DMS114 treated with DMSO at 0.1 percent for 48 hours (cell line): ENCODE data around the gene MAP4K4.
"Not testable (repeated sequence)": the region's sequence is repeated elsewhere in the genome, so short reads cannot be mapped to it uniquely, and the experiment has no call there.

ENCODE experiments used
- DNase-seq: peaks from one replicate; lab custom pipeline; 2025; ENCODE audit not compliant: unreplicated experiment; lab: John Stamatoyannopoulos, UW

MAP4K4 gene

DNA sequence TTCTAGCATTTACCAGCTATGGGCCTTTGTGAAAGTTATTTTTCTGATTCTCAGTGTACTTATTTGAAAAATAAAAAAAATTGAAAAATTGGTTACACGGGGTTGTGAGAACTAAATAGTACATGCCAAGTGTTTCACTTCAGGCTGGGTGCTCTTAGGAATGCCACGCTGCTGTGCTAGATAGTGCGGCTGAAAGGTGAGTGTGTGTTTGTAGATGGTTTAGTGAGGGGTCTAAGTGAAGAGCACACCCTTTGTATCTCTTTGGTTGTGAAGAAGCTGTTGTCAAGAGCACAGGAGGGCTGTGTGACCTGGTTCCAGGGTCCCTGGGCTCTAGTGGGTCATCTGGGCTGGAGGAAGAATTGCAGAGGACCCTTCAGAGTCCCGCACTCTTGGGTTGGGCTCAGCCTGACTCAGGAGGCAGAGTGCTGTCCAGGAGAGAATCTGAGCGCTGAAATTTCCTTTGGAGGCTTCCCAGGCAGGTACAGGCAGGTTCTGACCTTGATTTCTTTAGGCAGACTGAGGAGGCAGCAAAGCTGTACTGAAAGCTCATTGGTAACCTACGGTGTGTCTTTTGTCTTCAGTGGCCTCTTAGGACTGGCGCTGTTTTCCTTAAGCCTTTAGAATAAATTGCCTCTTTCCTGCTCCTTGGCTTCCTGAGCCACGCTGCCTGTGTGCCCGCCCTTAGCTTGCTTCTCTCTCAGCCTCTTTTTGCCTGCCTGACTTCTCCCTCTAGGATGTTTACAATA, 44.4 kb downstream of the MAP4K4 start:
- no peak for DNase-seq

DNA sequence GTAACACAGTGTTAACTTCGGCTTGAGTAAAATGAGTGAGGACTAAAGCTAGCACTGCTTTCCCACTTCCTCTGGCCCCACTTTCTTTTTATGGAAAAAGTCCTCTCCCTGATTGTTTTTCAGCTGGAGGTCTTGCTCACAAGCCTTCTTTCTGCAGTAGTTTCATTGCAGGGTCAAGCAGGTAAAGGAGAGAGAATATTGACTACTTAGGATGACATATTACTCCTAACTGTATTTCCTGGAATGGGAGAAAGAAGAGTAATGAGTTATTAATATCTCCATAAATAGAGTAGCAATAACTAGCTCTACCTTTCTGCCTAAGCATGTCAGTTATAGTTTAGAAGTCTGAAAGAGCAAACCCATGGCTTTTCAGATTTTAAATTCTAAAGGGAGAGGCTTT, 45.0 kb downstream of the MAP4K4 start:
- no peak for DNase-seq

DNA sequence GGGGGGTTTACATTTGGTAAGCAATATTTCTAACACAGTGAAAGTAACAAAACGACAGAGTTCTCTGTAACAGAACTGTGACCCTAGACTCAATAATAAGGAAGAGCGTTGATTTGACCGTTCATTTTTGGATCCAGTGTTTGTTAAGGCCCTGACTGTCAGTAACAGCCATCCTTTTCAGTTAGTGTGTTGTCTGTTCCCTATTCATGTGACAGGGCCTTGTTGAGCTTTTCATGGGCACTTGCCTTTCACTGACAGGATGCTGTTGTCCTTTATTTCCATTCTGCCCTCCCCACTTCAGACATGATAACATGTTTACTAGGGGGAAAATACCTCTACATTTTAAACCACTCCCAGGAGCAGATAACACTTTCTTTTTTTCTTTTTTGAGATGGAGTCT, 45.8 kb downstream of the MAP4K4 start:
- no peak for DNase-seq

DNA sequence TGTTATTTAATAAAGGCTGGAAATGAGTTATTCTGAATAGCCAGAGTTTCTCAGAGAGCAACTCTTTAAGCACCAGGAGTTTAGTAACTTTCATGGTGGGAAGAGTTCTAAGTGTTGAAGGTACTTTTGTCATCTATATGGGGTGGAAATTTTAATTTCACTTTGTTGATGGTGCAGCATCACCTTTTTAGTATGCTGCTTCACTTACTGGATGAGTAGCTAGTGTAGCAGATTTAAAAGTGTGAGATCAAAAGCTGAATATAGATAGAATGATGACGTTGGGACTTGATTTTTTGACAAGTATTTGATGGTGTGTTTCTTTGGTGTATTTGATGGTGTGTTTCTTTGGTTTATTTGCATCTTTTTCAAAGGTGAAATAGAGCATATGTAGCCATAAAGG, 47.3 kb downstream of the MAP4K4 start:
- DNase-seq = no peak

DNA sequence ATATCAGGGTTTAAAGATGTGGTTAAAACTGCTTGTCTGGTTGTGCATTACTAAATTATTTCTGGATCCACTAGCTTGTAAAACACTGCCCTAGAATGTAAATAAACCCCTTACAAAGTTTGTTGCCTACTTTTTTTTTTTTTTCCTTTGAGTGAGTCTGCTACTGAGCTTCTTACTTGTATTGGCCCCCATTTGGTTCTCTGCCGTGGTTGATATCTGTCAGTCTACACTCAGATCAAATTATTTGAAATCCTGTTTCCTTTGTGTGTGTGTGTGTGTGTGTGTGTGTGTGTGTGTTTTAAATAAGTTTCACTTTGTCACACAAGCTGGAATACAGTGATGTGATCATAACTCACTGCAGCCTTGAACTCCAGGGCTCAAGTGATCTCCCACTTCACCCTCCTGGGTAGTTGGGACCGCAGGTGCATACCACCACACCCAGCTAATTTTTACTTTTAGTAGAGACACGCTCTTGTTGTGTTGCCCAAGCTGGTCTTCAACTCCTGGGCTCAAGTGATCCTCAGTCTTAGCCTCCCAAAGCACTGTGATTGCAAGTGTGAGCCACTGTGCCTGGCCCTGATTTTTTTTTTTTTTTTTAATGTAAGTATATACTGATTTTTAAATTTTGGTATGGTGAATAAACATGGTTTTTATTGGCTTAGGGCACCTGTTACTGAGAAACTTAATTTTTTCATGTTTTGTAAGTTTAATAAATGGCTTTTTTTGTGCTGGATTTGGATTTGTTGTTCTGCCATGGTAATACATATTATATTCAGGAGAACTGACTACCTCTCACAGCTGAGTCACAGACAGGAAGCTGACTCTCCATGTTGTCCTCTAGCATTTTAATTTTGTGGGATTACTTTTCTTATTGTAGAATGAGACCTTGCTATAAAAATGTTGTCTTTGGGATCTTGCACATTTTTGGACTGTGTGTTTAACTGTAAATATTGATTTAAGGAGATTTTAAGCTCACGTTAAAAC, 48.5 kb downstream of the MAP4K4 start:
- DNase-seq = no peak

DNA sequence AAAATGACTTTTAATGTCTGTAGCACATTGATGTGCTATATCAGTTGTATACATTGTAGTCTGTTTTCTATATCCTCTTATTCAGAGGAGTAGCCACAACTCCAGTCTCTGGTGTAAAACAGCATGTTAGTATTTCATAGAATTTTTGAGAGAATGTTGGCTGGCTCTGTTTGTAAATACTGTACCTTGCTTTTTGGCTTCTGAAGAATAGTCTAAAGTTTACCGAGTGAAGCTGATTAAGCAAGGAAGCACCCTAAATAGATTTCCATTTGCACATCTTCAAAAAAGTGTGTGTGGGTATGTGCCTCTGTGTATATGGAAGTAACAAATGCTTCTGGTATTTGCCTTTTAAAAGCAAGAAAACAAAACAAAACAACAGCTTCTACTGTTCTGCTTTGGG, 50.5 kb downstream of the MAP4K4 start:
- DNase-seq = no peak

DNA sequence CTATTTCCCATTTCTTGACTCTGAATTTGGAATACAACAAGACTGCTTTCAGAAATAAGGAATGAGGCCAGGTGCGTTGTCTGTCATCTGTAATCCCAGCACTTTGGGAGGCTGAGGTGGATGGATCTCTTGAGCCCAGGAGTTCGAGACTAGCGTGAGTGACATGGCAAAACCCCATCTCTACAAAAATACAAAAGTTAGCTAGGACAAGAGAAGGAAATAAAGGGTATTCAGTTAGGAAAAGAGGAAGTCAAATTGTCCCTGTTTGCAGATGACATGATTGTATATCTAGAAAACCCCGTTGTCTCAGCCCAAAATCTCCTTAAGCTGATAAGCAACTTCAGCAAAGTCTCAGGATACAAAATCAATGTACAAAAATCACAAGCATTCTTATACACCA, 51.0 kb downstream of the MAP4K4 start:
- DNase-seq = not testable (repeated sequence)

DNA sequence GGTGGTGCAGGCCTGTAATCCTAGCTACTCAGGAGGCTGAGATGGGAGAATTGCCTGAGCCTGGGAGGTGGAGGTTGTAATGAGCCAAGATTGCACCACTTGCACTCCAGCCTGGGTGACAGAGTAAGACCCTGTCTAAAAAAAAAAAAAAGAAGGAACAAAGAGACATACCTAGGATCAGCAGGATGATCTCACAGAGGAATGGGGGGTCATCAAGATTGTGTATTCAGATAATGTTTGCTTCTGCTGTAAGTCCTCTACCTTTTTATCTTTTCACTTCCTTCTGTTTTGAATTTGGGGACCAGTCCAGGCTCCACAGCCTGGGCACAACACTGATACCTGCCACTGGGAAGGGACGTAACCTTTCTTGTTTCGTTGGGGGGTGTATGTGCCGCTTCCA, 53.2 kb downstream of the MAP4K4 start:
- DNase-seq = no peak

DNA sequence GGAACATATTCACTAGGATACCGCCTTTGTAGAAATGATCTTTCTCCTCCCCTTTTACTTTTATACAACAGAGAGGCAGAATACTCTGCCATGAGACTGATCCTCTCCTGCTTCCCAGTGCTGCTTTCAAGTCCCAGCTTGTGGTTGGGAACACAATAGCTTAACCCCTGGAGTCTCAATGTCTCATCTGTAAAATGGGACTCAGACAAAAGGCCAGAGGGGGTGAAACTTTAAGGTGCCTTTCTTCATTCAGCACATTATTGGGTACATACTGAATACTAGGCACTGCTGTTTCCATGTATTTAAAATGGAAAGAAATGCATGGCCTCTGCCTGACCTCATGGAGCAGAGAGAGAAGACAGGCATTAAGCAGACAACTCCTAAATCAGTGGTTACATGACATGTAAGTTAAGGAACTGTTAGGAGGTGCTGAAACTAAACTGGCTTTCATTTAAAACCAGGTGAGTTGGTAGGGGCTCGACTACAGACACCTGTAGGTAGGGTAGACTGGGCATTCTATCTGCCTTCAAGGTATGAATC, 53.8 kb downstream of the MAP4K4 start:
- DNase-seq = no peak

DNA sequence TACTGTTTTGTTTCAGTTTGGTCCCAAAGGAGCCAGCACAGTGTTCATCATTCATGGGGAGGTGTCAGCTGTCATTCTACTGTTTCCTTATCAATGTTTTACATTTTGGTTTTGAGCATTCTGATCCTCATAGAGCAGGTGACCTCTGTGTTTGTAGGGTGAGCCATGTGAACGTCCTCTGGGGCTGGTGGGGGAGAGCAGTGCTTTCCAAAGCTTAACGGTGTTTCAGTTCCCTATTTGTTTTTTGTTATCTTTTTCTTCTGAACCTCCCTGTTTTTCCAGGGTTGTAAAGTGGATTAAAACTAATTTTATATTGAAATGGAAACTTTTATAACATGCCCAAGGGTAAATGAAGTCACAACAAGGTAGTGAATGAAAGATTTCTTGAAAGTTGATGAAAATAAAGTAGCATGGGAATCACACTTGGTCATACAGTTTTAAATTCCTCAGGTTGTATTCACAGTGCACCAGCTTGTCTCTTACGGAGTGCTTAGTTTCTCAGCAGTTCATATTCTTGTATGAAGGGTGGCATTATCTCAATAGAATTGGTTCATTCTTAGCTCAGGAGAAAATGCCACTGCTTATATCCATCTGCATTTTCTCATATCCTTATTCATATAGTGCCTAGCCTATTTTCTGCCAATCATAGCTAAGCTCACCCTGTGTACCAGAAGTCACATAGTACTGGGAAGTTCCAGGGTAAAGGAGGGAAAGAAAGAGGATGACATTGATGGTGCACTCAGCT, 54.5 kb downstream of the MAP4K4 start:
- DNase-seq = no peak

DNA sequence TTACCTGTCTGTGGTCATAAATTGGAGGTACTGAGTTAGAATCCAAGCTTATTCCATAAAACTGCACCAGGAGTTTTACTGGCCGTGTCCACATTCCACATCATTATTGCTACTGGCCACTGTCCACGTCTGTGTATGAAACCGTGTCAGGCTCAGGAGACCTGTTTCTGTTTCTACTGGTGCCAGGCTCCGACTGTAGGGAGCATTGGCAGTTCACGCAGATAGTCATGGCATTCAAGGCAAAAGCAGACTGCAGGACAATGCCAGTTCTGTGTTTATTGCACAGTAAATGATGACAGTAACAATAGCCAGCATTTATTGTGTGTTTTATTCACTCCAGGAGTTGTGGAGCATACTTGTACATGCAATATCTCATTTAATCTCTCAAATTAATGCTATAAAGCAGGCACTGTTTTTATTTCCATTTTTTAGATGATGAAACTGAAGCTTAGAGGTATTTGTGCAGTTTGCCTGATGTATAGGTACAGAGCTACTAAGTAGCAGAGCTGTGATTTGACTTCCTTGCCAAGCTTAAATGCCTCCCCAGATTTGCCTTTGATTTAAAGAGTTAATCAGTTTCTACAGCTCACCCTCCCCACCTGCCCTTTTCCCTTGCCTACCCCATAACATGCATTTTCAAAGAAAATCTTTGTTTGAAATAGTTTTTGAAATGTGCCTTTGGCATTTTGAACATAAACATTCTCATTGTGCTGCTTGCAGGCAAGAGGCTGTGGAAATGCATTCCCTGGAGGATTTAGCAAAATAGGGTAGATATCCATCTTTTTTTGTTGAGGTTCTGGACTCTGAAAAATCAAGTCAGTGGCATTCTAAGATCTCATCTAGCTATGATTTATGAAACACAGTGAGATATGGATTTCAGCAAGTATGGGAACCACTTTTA, 55.5 kb downstream of the MAP4K4 start:
- DNase-seq = no peak

DNA sequence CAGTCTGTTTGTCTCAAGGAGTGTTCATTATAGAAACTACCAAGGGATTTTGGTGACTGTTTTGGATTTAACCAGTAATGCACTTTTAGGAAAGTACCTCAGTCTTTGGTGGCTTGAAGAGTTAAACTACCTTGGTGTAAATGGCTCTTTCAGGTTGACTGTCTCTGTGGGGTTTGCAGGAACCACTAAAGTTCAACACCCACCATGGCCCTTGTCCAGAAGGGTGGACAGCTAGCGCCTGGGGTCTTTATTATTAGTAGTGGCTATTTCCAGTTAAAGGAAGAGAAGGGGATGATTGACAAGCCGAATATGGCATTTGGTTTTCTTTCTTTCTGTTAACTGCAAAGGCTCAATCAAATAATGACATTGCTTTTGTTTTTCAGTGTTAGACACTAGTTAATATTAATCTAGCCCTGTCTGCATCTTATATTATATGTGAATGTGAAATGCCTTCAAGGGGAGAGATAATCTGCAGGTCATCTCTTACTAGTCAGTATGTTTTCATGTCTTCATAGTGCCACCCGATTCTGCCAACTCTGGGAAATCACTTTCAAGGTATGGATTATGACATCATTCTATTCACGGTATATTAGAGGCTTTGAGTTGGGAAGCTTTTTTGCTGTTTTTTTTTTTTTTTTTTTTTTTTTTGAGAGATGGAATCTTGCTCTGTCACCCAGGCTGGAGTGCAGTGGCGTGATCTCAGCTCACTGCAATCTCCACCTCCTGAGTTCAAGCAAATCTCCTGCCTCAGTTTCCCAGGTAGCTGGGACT, 56.4 kb downstream of the MAP4K4 start:
- no peak for DNase-seq

DNA sequence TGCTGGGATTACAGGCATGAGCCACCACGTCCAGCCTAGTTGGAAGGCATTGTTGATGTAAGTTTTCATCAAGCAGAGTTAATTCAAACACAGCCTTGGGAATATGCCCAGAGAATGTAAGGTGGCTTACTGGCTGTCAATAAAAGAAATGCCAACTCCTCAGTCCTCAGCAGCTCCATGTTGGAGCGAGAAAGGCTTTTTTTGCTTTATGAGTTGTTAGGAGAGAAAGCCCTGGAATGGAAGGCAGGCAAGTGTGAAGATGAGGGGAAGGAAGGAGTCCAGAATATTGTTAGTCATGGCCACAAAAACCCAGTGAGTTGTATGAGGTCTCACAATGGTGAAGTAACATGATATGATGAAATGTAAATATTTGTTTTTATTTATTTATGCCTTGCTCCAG, 57.1 kb downstream of the MAP4K4 start:
- no peak for DNase-seq

DNA sequence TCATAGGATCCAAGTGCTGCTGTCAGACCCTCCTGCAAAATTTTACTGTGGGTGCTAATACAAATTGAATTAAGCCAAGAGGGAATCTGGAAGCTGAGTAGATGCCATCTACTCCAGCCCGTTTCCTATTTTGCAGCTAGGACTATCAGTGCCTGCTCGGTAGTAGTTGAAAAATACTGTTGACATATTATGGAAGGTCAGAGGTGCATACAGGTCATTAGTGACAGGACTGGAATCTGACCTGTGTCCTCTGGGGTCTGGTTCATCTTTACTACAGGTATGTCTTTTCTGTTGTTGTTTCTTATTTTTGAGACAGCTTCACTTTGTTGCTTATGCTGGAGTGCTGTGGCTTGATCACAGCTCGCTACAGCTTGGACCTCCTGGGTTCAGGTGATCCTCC, 58.8 kb downstream of the MAP4K4 start:
- no peak for DNase-seq

DNA sequence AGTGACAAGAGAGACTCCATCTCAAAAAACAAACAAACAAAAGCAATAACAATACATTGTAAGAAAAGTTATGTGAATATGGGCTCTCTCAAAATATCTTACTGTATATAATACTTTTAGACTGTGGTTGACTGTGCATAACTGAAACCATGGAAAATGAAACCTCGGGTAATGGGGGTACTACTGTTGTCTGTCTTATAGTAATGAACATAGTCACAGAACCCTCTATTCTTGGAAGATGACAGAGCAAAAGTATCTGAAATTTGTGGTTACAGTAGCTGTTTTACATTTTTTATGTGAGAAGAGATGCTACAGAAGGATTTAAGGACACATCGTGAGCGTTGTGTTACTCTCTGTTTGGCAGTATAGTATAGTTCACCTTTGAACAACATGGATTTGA, 60.5 kb downstream of the MAP4K4 start:
- DNase-seq = no peak

DNA sequence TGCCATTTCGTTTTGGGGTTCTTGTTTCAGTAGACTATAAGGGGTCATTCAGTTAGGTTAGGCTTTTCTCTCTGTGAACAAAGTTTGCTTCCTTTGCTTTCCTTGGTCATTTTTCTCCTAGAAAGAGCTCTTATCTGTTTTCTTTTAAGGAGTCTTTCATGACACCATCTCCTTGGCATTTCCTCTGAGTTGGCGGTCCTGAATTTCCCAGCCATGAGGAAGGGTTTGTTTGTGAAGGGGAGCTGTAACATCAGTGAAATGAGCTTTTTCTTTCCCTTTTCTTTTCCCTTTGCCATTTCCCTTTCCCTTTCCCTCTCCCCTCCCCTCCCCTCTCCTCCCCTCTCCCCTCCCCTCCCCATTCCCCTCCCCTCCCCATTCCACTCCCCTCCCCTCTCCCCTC, 61.7 kb downstream of the MAP4K4 start:
- no peak for DNase-seq

DNA sequence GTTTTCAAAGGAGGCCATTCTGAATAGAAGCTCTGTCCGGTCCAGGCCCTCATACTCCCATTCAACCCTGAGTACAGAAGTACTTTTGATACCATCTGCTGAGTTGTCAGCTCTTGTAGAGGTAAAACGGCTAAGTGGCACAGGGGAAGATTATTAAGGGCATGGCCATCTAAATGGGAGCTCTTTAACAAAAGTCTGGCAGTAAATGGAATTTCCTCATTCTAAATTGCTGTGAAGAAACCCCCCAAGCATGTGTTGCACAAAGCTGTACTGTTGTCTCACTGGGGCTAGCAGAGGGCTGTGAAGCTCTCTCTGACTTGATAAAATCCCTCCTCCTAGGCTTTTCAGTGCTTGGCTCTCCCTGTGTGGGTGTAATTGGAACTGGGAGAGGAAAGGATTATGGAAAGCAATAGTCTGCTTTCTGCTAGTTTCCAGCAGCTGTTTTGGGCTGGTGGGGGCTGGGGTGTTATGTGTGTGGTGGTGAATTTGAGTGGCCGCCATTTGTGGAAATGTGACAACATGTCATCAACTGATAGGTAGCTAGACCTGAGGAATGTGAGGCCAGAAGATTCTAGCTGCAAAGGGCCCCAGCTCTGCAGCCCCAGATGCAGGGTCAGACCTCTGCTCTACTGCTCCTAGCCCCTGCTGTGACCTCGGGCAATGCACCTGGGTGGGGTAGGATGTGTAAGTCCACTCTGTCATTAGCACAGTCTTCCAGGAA, 65.1 kb downstream of the MAP4K4 start:
- DNase-seq = no peak

DNA sequence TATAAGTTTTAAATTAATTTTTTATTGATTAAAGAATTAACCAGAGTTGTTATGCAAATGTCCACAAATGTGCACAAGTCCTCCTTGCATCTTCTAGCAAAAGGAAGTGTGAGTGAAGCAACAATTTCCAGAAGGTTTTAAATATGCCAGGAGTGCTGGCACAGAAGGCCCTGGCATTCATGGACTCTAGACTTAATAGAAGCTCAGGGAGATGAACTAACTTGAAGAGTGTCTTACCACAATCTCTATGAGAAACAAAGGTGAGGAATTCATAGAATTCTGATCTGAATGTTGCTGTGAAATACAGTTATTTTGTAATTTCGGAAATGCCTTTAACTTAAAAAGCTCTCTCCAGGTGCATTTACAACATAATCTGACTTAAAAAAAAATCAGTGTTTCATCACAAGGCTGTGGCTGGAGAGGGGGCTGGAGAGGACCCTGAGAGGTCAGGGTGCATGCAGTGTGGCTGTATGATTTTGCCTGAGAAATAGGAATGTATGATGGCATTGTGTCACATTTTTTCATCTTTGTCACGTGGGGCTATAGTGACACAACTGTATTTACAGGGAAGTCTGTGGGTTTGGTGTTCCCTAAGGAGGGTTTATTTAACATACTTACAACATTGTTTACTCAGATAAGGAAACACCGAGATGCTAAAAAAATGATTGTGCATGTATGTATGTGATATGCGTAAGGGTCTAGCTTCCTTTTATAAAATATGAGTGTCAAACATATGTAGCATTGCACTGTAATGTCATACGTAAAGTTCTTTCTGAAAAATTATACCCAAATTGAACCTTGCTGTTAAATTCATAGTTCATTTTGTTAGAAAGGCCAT, 66.2 kb downstream of the MAP4K4 start:
- DNase-seq = no peak
